Measurements from ENCODE around the gene ARMC10.
"Not testable (repeated sequence)": the region's sequence is repeated elsewhere in the genome, so short reads cannot be mapped to it uniquely, and the experiment has no call there.

The ARMC10 gene

DNA sequence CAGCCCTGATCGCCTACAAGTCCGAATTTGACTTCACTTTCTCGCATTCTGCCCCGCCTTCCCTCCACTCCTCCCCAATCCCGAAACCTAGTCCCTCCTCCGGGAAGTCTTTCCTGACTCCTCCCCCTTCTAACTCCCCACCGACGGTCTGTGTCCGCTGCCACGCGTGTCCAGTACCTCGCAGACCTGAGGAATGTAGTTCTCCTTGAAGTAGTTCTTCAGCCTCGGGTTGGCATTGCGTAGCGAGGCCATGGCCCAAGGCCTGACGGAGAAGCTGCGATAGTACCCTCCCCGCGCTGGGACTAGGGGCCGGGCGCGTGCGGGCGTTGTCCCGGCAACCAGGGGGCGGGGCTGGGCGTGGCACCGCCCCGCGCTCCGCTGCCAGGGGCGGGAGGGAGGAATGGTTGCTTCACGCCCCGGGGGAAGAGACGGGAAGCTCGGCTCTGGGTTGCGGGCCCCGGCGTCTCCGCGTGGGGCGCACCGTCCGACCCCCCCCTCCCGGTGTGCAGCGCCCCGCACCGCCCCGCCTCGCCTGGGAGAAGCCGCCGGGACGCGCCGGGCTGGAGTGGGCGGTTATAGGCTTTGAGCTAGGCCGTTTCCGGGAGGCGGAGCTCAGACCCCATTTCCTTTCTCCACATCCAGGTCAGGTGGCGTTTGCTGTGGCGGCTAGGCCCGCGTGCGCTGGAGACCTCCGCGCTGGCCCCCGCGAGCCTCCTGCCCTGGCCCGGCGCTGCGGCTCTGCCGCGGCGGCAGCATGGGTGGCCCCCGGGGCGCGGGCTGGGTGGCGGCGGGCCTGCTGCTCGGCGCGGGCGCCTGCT is at the start of gene ARMC10, which contains the start of gene FBXL13:
ARMC10 (plus strand) TSS at position 622 of the 818 bp plus-strand sequence; CDS start at position 755, 133 bp downstream.
FBXL13 (minus strand) TSS at position 278 of the 818 bp plus-strand sequence.
- peak; percentile 84 for DNase-seq

DNA sequence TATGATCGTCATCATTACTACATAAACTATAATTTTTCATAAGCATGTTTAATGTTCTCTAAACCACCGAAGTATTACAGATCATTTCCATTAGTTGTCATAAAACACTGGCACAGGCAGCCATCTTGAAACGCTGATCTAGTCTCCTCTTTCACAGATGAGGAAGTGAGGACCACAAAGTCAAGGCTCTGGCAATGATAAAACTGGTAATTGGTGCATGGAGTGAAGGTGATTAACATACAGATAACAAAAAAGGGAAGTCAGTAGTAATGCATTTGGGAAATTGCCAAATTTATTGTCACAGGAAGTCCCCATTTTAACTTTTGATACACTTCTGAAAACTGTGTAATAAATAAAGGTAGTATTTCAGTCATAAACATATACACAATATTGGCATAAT is 49.6 kb upstream of the ARMC10 start:
- DNase-seq = no peak

DNA sequence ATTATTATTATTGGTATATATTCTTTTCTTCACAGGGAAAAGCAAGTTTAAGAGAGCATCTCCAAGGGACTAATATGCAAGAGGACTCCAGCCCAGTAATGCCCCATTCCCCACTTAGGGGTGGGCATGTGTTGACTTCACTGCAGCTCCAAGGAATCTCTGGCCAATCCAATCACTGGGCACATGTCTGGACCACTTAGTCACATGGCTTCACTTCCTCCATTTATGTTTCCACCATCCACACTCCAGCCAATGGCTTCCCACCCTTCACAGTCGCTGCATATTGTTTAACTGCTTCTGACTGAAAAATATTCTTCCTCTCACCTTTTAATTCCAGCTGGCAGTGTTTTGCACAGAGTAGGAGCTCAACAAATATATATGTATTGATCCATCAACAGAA is 43.9 kb upstream of the ARMC10 start:
- no peak for DNase-seq

DNA sequence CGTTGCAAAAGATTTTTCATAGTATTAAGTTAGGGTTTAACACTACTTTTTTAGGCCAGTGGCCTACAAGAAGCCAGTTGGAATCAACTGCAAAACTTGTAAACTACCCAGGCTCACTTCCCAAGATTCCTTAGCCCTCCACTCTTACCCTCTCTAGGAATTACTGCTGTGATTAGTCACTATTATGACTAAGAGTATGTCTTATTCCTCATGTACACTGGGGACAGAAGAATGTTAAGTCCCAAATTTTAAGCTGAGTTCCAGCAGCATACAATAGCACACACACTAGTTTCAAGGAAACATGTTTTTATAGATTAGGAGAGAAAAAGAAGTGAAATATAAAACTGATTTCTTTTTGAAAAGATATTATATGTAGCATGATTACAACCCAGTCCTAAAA is 43.2 kb upstream of the ARMC10 start:
- DNase-seq = no peak

DNA sequence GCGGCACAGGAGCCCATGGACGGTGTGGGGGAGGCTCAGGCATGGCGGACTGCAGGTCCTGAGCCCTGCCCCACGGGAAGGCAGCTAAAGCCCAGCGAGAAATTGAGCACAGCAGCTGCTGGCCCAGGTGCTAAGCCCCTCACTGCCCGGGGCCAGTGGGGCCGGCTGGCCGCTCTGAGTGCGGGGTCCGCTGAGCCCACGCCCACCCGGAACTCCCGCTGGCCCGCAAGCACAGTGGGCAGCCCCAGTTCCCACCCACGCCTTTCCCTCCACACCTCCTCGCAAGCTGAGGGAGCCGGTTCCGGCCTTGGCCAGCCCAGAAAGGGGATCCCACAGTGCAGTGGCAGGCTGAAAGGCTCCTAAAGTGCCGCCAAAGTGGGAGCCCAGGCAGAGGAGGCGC is 40.6 kb upstream of the ARMC10 start:
- DNase-seq = not testable (repeated sequence)

DNA sequence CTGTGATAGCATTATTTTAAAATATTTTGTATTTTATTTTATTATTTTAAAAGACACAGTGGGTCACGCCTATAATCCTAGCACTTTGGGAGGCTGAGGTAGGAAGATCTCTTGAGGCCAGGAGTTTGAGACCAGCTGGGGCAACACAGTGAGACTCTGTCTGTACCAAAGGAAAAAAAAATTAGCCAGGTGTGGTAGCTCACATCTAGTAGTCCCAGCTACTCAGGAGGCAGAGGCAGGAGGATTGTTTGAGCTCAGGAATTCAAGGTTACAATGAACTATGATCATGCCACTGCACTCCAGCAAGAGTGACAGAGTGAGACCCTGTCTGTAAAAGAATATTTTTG is 37.5 kb upstream of the ARMC10 start:
- no peak for DNase-seq

DNA sequence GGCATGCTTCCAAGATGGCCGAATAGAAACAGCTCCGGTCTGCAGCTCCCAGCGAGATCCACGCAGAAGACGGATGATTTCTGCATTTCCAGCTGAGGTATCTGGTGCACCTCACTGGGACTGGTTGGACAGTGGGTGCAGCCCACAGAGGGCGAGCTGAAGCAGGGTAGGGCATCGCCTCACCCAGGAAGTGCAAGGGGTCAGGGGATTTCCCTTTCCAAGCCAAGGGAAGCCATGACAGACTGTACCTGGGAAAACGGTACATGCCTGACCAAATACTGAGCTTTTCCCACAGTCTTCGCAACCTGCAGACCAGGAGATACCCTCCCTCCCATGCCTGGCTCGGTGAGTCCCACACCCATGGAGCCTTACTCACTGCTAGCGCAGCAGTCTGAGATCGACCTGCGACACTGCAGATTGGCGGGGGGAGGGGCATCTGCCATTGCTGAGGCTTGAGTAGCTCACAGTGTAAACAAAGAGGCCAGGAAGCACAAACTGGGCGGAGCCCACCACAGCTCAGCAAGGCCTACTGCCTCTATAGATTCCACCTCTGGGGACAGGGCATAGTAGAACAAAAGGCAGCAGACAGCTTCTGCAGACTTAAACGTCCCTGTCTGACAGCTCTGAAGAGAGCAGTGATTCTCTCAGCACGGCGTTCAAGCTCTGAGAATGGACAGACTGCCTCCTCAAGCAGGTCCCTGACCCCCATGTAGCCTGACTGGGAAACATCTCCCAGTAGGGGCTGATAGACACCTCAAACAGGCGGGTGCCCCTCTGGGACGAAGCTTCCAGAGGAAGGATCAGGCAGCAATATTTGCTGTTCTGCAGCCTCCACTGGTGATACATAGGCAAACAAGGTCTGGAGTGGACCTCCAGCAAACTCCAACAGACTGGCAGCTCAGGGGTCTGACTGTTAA is 36.9 kb upstream of the ARMC10 start:
- not testable (repeated sequence) for DNase-seq

DNA sequence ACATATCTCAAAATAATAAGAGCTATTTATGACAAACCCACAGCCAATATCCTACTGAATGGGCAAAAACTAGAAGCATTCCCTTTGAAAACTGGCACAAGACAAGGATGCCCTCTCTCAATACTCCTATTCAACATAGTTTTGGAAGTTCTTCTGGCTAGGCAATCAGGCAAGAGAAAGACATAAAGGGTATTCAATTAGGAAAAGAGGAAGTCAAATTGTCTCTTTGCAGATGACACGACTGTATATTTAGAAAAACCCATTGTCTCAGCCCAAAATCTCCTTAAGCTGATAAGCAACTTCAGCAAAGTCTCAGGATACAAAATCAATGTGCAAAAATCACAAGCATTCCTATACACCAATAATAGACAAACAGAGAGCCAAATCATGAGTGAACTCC is 33.1 kb upstream of the ARMC10 start:
- not testable (repeated sequence) for DNase-seq

DNA sequence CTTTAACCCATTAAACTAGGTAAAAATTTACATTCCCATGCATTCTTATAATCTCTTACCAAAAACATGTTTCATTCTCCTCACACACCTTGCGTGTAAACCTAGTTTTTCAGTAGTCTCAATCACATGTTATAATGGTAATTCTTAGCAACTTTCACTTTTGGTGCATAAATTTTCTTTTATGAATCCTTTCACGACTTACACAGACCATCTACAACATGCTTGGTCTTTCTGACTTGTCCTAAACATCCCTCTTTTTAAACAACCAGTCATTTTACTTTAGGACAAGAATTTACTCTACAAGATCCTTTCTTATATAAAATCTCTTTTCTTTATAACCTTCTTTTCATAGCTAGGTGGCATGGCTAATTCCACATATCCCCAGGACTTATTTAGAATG is 26.1 kb upstream of the ARMC10 start:
- DNase-seq = no peak

DNA sequence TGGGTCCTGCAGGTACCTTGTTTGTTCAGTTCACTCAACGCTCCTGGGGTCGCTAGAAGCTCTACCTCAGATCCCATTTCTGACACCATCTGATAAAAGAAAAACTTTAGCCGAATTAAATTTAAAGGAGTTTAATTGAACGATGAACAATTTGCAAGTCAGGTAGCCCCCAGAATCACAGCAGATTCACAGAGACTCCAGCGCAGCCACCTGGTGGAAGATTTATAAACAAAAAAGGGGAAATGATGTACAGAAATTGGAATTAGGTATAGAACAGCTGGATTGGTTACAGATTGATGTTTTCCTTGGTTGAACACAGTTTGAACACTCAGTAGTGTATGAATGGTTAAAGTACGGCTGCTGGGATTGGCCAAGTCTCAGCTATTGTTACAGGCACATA is 23.4 kb upstream of the ARMC10 start:
- no peak for DNase-seq

DNA sequence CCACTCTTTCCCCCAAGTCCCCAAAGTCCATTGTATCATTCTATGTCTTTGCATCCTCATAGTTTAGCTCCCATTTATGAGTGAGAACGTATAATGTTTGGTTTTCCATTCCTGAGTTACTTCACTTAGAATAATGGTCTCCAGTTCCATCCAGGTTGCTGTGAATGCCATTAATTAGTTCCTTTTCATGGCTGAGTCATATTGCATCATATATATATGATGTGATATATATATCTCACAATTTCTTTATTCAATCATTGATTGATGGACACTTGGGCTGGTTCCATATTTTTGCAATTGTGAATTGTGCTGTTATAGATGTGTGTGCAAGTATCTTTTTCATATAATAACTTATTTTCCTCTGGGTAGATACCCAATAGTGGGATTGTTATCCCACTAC is 18.9 kb upstream of the ARMC10 start:
- not testable (repeated sequence) for DNase-seq

DNA sequence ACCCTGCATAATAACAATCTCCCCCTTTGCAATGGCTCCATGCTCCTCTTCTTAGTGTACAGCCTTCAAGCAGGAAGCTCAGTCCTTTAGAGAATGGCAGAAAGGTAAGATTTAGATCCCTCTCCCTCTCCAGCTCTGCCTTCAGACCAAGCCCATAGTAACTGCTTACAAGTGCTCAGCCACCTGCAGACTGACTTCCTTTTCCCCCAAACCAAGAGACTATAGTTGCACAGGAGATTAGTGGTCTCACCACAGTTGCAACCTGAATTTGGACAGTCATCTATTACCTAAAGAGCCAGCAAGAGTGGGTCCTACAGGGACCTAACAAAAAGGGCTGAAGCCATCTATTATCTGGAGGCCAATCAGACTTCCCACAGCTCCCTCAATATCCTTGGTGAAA is 16.8 kb upstream of the ARMC10 start:
- no peak for DNase-seq

DNA sequence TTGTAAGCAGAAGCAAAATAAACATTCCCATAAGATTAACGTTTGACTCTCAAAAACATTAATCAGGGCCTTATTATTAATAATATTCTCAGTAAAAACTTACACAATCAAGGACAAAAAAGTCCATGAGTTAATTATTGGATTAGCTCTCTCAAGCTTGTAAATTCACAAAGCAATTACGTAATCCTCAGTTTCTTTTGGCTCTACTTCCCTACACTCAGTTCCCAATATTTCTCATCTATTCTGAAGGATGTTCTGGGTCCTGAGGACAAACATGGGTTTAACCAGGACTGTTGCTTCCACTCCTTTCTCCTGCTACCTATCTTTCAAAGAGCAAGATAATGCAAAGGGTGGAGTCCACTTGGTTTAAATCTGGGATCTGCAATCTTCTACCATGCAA is 15.5 kb upstream of the ARMC10 start:
- no peak for DNase-seq

DNA sequence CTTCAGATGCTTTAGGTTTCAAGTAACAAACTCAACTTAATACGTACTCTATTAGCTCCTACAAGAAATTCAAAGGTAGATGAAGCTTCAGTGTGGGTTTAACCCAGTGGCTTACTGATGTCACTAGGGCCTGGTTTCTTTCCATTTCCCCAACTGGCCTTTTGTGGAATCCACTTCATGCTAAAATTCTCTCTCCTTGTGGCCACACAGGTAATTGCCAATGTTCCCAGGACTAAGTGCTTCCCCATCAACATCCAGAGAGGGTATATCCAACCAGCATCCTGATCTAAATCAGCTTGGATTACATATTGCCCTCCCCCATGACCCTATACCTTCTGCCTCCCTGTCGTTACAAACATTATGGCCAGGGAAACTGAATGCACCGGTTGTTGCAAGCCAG is 11.0 kb upstream of the ARMC10 start:
- DNase-seq = no peak

DNA sequence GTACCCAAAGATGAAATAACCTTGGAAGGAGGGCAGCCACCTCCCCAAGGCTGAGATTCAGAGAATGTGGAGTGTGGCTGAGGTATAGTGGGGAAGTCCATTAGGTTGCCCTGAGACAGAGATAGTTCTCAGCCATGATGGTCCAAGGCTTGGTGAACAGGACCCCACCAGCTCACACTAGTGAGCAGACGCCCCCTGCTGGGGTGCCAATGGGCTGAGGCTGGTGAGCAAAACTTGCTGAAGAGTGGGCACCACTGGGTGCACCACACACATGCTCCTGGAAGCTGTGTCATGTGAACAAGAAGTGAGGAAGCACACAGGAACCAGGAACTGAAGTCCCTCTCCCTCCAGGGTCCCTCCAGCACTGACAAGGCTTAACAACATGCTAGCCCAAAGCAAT is 9.3 kb upstream of the ARMC10 start:
- DNase-seq = no peak

DNA sequence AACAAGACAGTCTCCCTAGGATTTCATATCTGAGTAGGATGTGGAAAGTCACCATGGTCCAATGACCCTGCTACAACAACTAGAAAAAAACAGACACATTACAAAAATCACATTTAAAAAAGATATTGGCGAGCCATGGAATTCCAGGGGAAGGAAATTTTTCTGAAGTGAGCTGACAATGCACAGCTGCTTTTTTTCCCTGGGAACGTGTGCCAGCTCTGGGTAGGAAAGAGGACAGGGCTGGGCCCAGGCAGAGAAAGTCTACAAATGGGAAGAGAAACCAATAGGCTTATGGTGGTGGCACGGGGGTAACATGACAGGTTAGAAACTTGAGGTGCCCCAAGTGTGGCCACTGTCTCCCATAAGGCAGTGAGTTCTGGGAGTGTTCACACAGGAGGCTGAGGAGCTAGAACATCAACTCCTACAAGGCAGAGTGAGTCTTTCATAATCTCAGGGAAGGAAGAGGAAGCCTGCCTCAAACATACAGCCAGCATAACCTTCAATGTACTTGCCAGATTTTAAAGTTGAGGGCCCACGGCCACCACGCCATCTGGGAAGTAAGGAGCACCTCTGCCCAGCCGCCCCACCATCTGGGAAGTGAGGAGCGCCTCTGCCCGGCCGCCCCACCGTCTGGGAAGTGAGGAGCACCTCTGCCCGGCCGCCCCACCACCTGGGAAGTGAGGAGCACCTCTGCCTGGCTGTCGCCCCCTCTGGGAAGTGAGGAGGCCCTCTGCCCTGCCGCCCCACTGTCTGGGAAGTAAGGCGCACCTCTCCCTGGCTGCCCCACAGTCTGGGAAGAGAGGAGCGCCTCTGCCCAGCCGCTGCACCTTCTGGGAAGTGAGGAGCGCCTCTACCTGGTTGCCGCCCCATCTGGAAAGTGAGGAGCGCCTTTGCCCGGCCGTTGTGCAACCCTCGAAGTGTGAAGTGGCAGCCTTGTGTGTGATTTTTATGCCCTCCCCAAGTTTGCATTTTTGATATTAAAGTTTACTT is 6.2 kb upstream of the ARMC10 start:
- no peak for DNase-seq

DNA sequence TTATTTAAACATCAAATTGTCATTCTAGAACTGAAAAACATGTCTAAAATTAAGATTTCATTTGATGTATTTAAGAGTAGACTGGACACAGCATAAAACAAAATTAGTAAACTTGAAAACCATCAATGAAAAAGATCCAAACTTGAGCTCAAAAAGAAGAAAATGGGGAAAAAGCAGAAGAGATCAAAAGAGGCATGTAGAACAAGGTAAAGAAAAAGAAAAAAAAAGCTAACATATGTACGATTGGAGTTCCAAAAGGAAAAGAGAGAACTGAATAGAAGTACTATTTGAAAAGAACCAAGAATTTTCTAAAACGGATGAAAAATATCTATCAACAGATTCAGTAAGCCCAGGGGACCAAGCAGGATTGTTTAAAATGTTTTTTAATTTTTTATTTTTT is 3.9 kb upstream of the ARMC10 start:
- DNase-seq = no peak

DNA sequence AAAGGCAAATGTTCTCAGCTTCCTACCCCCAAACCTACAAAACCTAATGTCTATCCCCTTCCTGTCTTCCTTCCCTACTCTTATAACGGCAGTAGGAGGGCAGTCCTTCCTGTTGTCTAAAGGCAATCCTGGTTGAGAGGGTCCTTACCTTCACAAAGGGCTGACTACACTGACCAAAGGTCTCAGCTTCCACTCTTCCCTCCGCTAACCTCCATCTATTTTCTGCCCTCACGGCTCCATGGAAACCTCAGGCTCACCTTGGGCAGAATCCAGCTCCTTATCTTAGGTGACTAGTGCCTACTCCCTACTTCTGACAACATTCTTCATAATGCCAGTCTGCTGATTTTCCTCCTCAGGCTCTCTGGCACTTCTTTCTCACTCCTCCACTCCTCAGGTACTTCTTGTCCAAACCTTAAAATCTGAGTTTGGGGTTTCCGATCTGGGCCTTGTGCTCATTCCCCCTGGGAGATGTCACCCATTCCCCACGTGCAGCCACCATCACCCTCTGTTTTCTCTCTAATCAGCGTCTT is 886 bp upstream of the ARMC10 start:
- DNase-seq = no peak

DNA sequence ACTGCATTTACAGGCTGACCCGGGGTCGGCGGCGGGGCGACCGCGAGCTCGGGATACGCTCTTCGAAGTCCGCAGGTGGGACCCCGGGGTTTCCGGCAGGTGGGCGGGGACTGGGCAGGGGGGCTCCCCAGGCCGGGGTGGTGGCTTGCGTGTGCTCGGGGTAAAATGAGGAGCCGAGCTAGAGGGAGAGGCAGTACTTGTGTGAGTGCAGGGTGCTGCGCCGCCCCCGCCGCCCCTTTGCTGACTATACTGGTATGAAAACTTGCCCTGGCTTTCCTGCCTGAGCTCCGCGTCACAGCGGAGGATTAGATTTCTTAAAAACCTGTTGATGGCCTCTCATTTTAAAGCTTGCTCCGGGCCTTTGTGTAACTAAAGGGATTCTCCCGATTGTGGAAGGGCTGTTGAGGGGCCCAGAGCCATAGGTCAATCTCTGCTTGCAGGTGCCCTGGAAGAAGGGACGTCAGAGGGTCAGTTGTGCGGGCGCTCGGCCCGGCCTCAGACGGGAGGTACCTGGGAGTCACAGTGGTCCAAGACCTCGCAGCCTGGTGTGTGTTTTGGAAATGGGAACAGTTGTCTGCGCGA is 488 bp downstream of the ARMC10 start:
- DNase-seq = no peak

DNA sequence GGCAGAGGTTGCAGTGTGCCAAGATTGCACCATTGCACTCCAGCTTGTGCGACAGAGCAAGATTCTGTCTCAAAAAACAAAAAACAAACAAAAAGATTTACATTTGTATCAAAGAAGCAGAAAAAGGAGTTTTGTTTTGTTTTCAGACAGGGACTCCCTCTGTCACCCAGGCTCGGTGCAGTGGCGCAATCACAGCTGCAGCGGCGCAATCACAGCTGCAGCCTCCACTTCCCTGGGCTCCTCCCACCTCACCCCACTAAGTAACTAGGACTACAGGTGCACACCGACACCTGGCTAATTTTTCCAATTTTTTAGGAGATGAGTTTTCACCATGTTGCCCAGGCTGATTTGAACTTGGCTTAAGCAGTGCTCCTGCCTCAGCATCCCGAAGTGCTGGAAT is 1.8 kb downstream of the ARMC10 start:
- no peak for DNase-seq

DNA sequence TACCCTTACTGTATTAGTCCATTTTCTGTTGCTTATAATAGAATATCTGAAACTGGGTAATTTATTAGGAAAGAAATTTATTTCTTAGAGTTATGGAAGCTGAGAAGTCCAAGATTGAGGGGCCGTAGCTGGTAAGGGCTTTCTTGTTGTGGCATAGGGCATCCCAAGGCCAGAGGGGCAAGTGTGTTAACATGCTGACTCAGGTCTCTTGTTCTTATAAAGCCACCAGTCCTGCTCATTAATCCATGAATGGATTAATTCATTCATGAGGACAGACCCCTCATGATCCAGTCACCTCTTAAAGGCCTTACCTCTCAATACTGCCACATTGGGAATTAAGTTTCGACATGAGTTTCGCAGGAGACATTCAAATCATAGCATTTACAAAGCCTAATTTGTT is 2.4 kb downstream of the ARMC10 start:
- no peak for DNase-seq

DNA sequence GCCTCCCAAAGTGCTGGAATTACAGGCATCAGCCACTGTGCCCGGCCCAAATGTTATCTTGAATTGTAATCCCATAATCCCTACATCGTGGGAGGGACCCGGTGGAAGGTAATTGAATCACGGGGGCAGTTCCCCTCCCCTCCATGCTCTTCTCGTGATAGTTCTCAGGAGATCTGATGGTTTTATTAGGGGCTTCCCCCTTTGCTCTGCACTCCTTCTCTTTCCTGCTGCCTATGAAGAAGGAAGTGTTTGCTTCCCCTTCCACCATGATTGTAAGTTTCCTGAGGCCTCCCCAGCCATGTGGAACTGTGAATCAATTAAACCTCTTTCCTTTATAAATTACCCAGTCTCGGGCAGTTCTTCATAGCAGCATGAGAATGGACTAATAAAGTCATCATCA is 3.3 kb downstream of the ARMC10 start:
- not testable (repeated sequence) for DNase-seq

Measured in cortex of kidney (tissue), 1 donor.